NT2/D1 (cell line): ENCODE measurements around the gene TMEM79.

Source experiments
- SUZ12 ChIP-seq: IDR thresholded peaks from 2 replicates; pipeline ENCODE4 v1.6.1; 2011; ENCODE audit not compliant: insufficient read length, insufficient read depth; ENCODE audit errors: extremely low read depth
- YY1 ChIP-seq: IDR thresholded peaks from 2 replicates; pipeline ENCODE4 v1.6.1; 2011; ENCODE audit not compliant: insufficient read length, insufficient read depth
- ZNF274 ChIP-seq: IDR thresholded peaks from 2 replicates; pipeline ENCODE4 v1.6.1; 2011; ENCODE audit warnings: mild to moderate bottlenecking, low read depth, low read length

GRCh38 chr1:156284112-156284511 is at the start of gene TMEM79:
- no peak for TF ChIP-seq YY1
- no peak for TF ChIP-seq SUZ12
- TF ChIP-seq ZNF274, result no peak
